ENCODE results near the gene PACSIN2. TPM values are rescaled to one million over a fixed set of nuclear protein-coding genes. Genes with fewer than 3 reads are reported as not detected.

The PACSIN2 gene
- total RNA-seq, 1 experiment from 2014 or later = 103 TPM

DNA sequence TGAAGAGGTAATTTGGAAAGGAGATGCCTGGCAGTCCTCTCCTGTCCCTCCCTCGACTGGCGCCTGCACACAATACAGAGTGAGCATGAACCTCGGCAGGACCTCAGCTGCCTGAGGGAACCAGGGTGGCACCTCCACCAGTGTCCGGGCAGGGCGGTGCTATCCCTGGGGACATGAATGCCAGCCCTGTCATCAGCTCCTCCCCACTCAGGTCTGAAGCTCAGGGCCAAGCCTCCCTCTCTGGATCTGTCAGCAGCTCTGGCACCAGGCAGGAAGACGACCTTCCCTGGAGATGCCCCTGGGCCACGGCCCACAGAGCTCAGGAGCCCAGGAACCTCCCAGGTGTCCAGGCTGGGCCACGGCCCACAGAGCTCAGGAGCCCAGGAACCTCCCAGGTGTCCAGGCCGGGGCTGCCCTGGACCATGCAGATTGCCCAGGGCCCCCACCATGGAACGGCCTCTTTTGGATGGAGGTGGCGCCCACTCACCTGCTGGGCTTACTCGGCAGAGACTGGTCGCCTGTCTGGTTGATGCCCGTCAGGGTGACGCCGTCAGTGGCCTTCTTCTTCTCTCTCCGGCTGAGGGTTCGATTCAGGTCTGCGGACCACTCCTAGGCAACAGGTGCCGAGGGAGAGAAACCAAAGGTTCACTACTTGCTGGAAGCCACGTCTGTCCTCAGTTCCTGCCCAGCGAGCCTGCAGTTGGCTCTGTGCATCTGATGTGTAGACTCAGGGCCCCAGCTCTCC, 136.2 kb downstream of the PACSIN2 start:
- H3K4me3 ChIP-seq = no peak overlapping the region
- H3K4me2 ChIP-seq = no peak overlapping the region
- no peaks in the 10 kb centered on the region for H3K9me3 ChIP-seq (ENCODE audit: insufficient read depth, low read depth)
- no peaks in the 10 kb centered on the region for H3K27me3 ChIP-seq (ENCODE audit: insufficient read depth, low read depth)
- TF ChIP-seq EZH2 (IDR thresholded peaks at IDR 0.05; ENCODE audit: low read depth) = no peak
- TF ChIP-seq, protein P1, sequence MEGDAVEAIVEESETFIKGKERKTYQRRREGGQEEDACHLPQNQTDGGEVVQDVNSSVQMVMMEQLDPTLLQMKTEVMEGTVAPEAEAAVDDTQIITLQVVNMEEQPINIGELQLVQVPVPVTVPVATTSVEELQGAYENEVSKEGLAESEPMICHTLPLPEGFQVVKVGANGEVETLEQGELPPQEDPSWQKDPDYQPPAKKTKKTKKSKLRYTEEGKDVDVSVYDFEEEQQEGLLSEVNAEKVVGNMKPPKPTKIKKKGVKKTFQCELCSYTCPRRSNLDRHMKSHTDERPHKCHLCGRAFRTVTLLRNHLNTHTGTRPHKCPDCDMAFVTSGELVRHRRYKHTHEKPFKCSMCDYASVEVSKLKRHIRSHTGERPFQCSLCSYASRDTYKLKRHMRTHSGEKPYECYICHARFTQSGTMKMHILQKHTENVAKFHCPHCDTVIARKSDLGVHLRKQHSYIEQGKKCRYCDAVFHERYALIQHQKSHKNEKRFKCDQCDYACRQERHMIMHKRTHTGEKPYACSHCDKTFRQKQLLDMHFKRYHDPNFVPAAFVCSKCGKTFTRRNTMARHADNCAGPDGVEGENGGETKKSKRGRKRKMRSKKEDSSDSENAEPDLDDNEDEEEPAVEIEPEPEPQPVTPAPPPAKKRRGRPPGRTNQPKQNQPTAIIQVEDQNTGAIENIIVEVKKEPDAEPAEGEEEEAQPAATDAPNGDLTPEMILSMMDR (conservative IDR thresholded peaks at IDR 0.05) = no peak
- ChIA-PET CTCF (no interaction called here), POLR2A (ENCODE audit: unreplicated experiment) (no interaction called here)
- no peak for DNase-seq
- no peak overlapping the region for H2AFZ ChIP-seq
- BruUV-seq (replicated peaks) = no TSS peak
- peaks cover 9% of the 10 kb centered on the region; the same call in 1 of the 2 replicates for H4K20me1 ChIP-seq (ENCODE audit: insufficient read depth)
- intact Hi-C loops (cut with micrococcal nuclease; ENCODE audit: unreplicated experiment) = no loop called here
- H3K27ac ChIP-seq = no peak overlapping the region
- no peaks in the 10 kb centered on the region for H3K9me2 ChIP-seq (ENCODE audit: insufficient read depth)
- peaks cover 36% of the 10 kb centered on the region; the same call in 1 of the 2 replicates for H3K36me3 ChIP-seq (ENCODE audit: low read depth)
- no peaks in the 10 kb centered on the region for H3K4me1 ChIP-seq (replicated peaks; ENCODE audit: insufficient read depth)
- H3K79me2 ChIP-seq (ENCODE audit: low read depth) = no peaks in the 10 kb centered on the region
- no peaks in the 10 kb centered on the region; the same call in 1 of the 2 replicates for H3F3A ChIP-seq (ENCODE audit: insufficient read depth, low read depth)

DNA sequence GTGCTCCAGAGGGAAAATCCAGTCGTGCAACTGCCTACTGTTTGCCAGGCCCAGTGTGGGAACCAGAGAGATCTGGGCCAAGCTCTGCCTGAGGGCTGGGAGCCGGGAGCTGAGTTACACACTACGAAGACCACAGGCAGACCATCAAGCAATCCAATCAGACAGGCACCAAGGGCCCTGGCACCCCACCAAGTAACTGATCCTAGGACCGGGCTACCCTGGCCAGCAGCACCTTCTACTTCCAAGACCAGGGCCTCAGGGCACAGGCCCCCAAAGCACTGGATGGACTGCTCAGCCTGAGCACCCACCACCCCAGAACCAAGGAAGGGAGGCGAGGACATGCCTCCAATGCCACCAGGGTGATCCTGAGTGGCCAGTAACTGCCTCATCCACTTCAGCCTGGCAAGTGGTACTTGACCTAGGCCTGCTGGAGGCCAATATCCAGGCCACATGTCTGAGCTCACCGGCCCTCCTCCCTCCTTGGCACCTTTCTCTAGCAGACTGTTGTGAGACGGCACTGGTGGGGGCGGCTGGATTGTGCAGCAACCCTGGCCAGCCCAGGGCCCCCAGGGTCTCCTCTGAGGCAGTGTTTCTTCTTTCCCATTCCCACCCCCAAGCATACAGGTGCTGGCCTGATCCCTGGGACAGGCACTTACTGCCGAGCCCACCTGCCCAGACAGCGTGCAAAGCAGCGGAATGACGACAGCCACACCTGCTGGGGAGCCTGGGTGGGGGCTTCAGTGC, 137.2 kb downstream of the PACSIN2 start:
- H3K9me2 ChIP-seq (ENCODE audit: insufficient read depth) = no peaks in the 10 kb centered on the region
- intact Hi-C loops (cut with micrococcal nuclease; ENCODE audit: unreplicated experiment) = no loop called here
- no peak overlapping the region for H3K4me2 ChIP-seq
- POLR2A ChIA-PET (ENCODE audit: unreplicated experiment) = no interaction called here
- no peak for DNase-seq
- TF ChIP-seq, protein P1 (conservative IDR thresholded peaks at IDR 0.05) = no peak
- no peak for TF ChIP-seq EZH2 (IDR thresholded peaks at IDR 0.05; ENCODE audit: low read depth)
- no peak overlapping the region for H3K27ac ChIP-seq
- H3K4me3 ChIP-seq = no peak overlapping the region
- H4K20me1 ChIP-seq (ENCODE audit: insufficient read depth) = peaks cover 9% of the 10 kb centered on the region; the same call in 1 of the 2 replicates
- H2AFZ ChIP-seq = no peak overlapping the region
- no peaks in the 10 kb centered on the region for H3K79me2 ChIP-seq (ENCODE audit: low read depth)
- H3K36me3 ChIP-seq (ENCODE audit: low read depth) = peaks cover 31% of the 10 kb centered on the region; the same call in 1 of the 2 replicates
- no TSS peak for BruUV-seq (replicated peaks)
- H3K4me1 ChIP-seq (replicated peaks; ENCODE audit: insufficient read depth) = no peaks in the 10 kb centered on the region
- H3F3A ChIP-seq (ENCODE audit: insufficient read depth, low read depth) = no peaks in the 10 kb centered on the region; the same call in 1 of the 2 replicates
- CTCF ChIA-PET = no interaction called here
- H3K27me3 ChIP-seq (ENCODE audit: insufficient read depth, low read depth) = no peaks in the 10 kb centered on the region
- no peaks in the 10 kb centered on the region for H3K9me3 ChIP-seq (ENCODE audit: insufficient read depth, low read depth)

DNA sequence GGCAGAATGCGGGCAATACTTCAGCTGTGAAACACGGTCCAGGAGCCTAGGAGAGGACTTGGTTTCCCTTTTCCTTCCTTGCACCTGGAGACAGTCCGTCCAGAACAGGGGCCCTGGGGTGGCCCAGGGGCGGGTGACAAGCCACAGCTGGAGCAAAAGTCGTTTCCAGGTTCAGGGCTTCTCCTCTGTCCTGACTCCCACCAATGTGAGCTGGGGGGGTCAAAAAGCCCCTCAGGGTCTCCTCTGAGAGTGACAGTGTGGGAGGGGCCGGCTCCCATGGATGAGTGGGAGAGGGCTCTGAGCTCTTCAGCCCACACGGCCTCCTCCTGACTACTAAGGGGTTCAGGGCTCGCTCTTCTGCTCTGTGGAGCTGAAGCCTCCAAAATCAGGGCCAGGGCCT, 137.8 kb downstream of the PACSIN2 start:
- Histone ChIP-seq H3K36me3 (ENCODE audit: low read depth) (peaks cover 31% of the 10 kb centered on the region; the same call in 1 of the 2 replicates), H3K79me2 (ENCODE audit: low read depth) (no peaks in the 10 kb centered on the region), H3K9me3 (ENCODE audit: insufficient read depth, low read depth) (no peaks in the 10 kb centered on the region), H3K4me1 (replicated peaks; ENCODE audit: insufficient read depth) (no peaks in the 10 kb centered on the region), H3K27ac (no peak overlapping the region), H2AFZ (no peak overlapping the region), H3F3A (ENCODE audit: insufficient read depth, low read depth) (no peaks in the 10 kb centered on the region; the same call in 1 of the 2 replicates), H4K20me1 (ENCODE audit: insufficient read depth) (peaks cover 9% of the 10 kb centered on the region; the same call in 1 of the 2 replicates), H3K4me3 (no peak overlapping the region), H3K27me3 (ENCODE audit: insufficient read depth, low read depth) (no peaks in the 10 kb centered on the region), H3K9me2 (ENCODE audit: insufficient read depth) (no peaks in the 10 kb centered on the region), H3K4me2 (no peak overlapping the region)
- ChIA-PET POLR2A (ENCODE audit: unreplicated experiment) (no interaction called here), CTCF (no interaction called here)
- intact Hi-C loops (cut with micrococcal nuclease; ENCODE audit: unreplicated experiment) = no loop called here
- no peak for TF ChIP-seq EZH2 (IDR thresholded peaks at IDR 0.05; ENCODE audit: low read depth)
- TF ChIP-seq, protein P1 (conservative IDR thresholded peaks at IDR 0.05) = no peak
- BruUV-seq (replicated peaks) = no TSS peak
- DNase-seq = no peak
